GM18907 (cell line): Measurements from ENCODE around the gene ASMT.
"Not testable (repeated sequence)": the region's sequence is repeated elsewhere in the genome, so short reads cannot be mapped to it uniquely, and the experiment has no call there.

Source experiments
- ATAC-seq: cut with Tn5 transposase; IDR thresholded peaks from one replicate; pipeline ENCODE4 v1.9.1; 2021; ENCODE audit warnings: mild to moderate bottlenecking, moderate library complexity; ENCODE audit not compliant: unreplicated experiment

The ASMT gene

GRCh38 chrX:1597345-1598020, 17.4 kb upstream of the ASMT start:
- ATAC-seq = no peak

- peak; percentile 38 for ATAC-seq
These were observed 16.6 kb upstream of the ASMT start for GRCh38 chrX:1598021-1598875.

- ATAC-seq = no peak
These were observed 15.7 kb upstream of the ASMT start for GRCh38 chrX:1598876-1599790.

- no peak for ATAC-seq
These were observed 15.0 kb upstream of the ASMT start for GRCh38 chrX:1599791-1600405.

- ATAC-seq = no peak
These were observed 14.3 kb upstream of the ASMT start for GRCh38 chrX:1600406-1601050.

- ATAC-seq = no peak
These were observed 13.7 kb upstream of the ASMT start for GRCh38 chrX:1601051-1601767.

- ATAC-seq = no peak
These were observed 13.1 kb upstream of the ASMT start for GRCh38 chrX:1601768-1602085.

- no peak for ATAC-seq
These were observed 12.6 kb upstream of the ASMT start for GRCh38 chrX:1602299-1602698.

GRCh38 chrX:1606496-1606895, 8.4 kb upstream of the ASMT start:
- no peak for ATAC-seq

- no peak for ATAC-seq
These were observed 5.5 kb upstream of the ASMT start for GRCh38 chrX:1609311-1609710.

- no peak for ATAC-seq
These were observed 5.1 kb upstream of the ASMT start for GRCh38 chrX:1609762-1610161.

- ATAC-seq = no peak
These were observed 4.7 kb upstream of the ASMT start for GRCh38 chrX:1610166-1610565.

- ATAC-seq = no peak
These were observed 4.1 kb upstream of the ASMT start for GRCh38 chrX:1610736-1611135.

- no peak for ATAC-seq
These were observed 2.1 kb upstream of the ASMT start for GRCh38 chrX:1612641-1613286.

- ATAC-seq = no peak
These were observed 3.8 kb downstream of the ASMT start for GRCh38 chrX:1618689-1619088.

- no peak for ATAC-seq
These were observed 8.8 kb downstream of the ASMT start for GRCh38 chrX:1623691-1624090.

GRCh38 chrX:1624158-1624860, 9.4 kb downstream of the ASMT start:
- not testable (repeated sequence) for ATAC-seq

GRCh38 chrX:1624861-1625215, 10.0 kb downstream of the ASMT start:
- ATAC-seq = not testable (repeated sequence)

- ATAC-seq = no peak
These were observed 14.4 kb downstream of the ASMT start for GRCh38 chrX:1629244-1629643.
